Stimulated activated CD8-positive, alpha-beta memory T cell treated with anti-CD3 and anti-CD28 coated beads, Interleukin-12 subunit alpha, Interleukin-12 subunit beta, amount 100 ng/mL, for 1 hour (primary cell): Measurements from ENCODE around the gene NPIPB8.
"Not testable (repeated sequence)": the region's sequence is repeated elsewhere in the genome, so short reads cannot be mapped to it uniquely, and the experiment has no call there.

Experiments
- DNase-seq: peaks from one replicate; pipeline ENCODE4 v3.0.0-alpha.2; 2020; ENCODE audit warnings: low read depth

The NPIPB8 gene

GRCh38 chr16:28637765-28638164 is at the start of gene NPIPB8:
Gene NPIPB8 (plus strand): TSS chr16:28638065. CDS start chr16:28638361, 296 bp downstream.
- DNase-seq = not testable (repeated sequence)

GRCh38 chr16:28589069-28589468 is 48.8 kb upstream of the NPIPB8 start:
- DNase-seq = no peak

- DNase-seq = no peak
Observed at GRCh38 chr16:28589930-28590329, 47.9 kb upstream of the NPIPB8 start.

- no peak for DNase-seq
Observed at GRCh38 chr16:28590384-28591340, 47.2 kb upstream of the NPIPB8 start.

- DNase-seq = no peak
Observed at GRCh38 chr16:28591355-28591754, 46.5 kb upstream of the NPIPB8 start.

- DNase-seq = no peak
Observed at GRCh38 chr16:28592511-28592910, 45.4 kb upstream of the NPIPB8 start.

- DNase-seq = no peak
Observed at GRCh38 chr16:28592979-28593553, 44.8 kb upstream of the NPIPB8 start.

GRCh38 chr16:28595451-28595850 is 42.4 kb upstream of the NPIPB8 start:
- DNase-seq = not testable (repeated sequence)

GRCh38 chr16:28596115-28596630 is 41.7 kb upstream of the NPIPB8 start:
- DNase-seq = no peak

GRCh38 chr16:28596840-28597691 is 40.8 kb upstream of the NPIPB8 start, which contains the start of gene SULT1A2:
Gene SULT1A2 (minus strand): TSS chr16:28597050. CDS start chr16:28595930, 1,120 bp downstream.
- DNase-seq = no peak

GRCh38 chr16:28597692-28598261 is 40.1 kb upstream of the NPIPB8 start:
- DNase-seq = no peak

GRCh38 chr16:28599377-28600285 is 38.2 kb upstream of the NPIPB8 start:
- DNase-seq = not testable (repeated sequence)

- DNase-seq = not testable (repeated sequence)
Observed at GRCh38 chr16:28600965-28601364, 36.9 kb upstream of the NPIPB8 start.

GRCh38 chr16:28601589-28601988 is 36.3 kb upstream of the NPIPB8 start:
- not testable (repeated sequence) for DNase-seq

- DNase-seq = not testable (repeated sequence)
Observed at GRCh38 chr16:28602062-28602461, 35.8 kb upstream of the NPIPB8 start.

- DNase-seq = no peak
Observed at GRCh38 chr16:28602529-28602928, 35.3 kb upstream of the NPIPB8 start.

GRCh38 chr16:28603381-28604185 is 34.3 kb upstream of the NPIPB8 start:
- DNase-seq = no peak

- DNase-seq = no peak
Observed at GRCh38 chr16:28604186-28604565, 33.7 kb upstream of the NPIPB8 start.

- DNase-seq = no peak
Observed at GRCh38 chr16:28606291-28607115, 31.4 kb upstream of the NPIPB8 start.
